Measurements from ENCODE around the gene NTF4.
"Not testable (repeated sequence)": the region's sequence is repeated elsewhere in the genome, so short reads cannot be mapped to it uniquely, and the experiment has no call there.

The NTF4 gene

DNA sequence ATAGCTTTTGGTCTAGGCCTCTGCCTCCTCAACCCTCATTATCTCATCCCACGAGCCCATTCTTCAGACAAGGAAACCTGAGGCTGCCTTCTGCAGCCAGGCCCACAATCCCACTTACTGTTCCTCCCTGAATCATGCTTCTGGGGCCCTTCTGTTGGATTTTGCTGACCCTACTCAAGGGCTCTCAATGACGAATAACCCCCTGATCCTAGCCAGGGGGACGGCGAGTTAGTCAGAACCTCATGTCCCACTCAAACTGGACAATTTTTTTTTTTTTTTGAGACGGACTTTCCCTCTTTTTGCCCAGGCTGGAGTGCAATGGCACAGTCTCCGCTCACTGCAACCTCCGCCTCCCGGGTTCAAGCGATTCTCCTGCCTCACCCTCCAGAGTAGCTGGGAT, 42.5 kb downstream of the NTF4 start:
- POLR2A ChIA-PET = no interaction called here
- Histone ChIP-seq H3K4me3 (ENCODE audit: control insufficient read depth in 1 of 7, extremely low read depth in 1 of 7, insufficient read depth in 4 of 7, low read depth in 2 of 7, low read length in 6 of 7) (no peak overlapping the region), H3K9me3 (ENCODE audit: control extremely low read depth in 1 of 5, control insufficient read depth in 4 of 5, insufficient read depth in 2 of 5, low read depth in 1 of 5, low read length in 4 of 5) (no peaks in the 10 kb centered on the region), H3K36me3 (ENCODE audit: control insufficient read depth in 4 of 4, insufficient read depth in 4 of 4, low read length in 3 of 4) (no peaks in the 10 kb centered on the region), H3K27me3 (replicated peaks in 2 of 5; ENCODE audit: control insufficient read depth in 4 of 5, insufficient read depth in 5 of 5, low read length in 4 of 5) (peaks cover 0 to 43% (median 9%) of the 10 kb centered on the region in 5 experiments), H3K4me1 (ENCODE audit: control extremely low read depth in 1 of 4, control insufficient read depth in 4 of 4, insufficient read depth in 4 of 4, low read length in 3 of 4) (peaks cover 0 to 24% (median 22%) of the 10 kb centered on the region in 4 experiments), H3K27ac (ENCODE audit: insufficient read depth in 1 of 2, low read depth in 1 of 2, low read length in 2 of 2, poor library complexity in 1 of 2, severe bottlenecking in 2 of 2) (no peak overlapping the region)
- DNase-seq = no peak
- 82% methylated on average over 5 of the region's 9 CpGs for WGBS (ENCODE audit: insufficient coverage)
- CTCF ChIA-PET = no interaction called here

DNA sequence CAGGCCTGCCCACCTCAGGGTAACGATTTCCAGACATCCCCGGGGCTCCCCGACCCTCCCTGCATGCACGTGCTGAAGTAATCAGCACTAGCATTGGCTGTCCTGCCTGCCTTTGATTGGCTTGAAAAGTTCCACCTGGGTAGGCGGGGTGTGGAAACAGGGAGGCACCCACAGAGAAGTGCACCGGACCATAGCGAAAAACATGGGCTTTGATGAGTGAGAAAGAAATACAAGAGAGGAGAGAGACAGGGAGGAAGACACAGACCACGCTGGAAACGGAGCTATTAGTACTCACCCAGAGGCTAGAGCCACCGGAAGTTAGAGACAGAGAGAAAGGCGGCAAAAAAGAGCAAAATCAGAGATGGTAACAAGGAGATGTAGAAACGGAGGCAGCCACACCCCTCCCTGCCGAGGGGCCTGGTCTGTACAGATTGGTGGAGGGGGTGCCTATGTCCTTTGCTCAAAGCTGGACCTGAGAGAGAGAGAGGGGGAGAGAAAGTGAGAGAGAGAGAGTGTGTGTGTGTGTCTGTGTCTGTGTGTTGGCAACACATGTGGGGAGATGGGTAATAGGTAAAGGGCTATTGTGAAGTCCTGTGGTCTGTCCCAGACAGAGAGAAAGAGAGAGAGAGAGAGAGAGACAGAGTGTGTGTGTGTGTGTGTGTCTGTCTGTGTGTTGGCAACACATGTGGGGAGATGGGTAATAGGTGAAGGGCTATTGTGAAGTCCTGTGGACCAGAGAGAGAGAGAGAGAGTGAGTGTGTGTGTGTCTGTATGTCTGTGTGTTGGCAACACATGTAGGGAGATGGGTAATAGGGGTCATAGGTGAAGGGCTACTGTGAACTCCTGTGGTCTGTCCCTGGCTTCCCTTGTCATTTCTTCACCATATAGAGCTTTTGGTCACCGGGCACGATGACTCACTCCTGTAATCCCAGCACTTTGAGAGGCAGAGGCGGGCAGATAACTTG, 43.4 kb downstream of the NTF4 start:
- DNase-seq = peak in 1 of 3 donors; percentile 13
- H3K27ac ChIP-seq (ENCODE audit: insufficient read depth in 1 of 2, low read depth in 1 of 2, low read length in 2 of 2, poor library complexity in 1 of 2, severe bottlenecking in 2 of 2) = no peak overlapping the region
- H3K9me3 ChIP-seq (ENCODE audit: control extremely low read depth in 1 of 5, control insufficient read depth in 4 of 5, insufficient read depth in 2 of 5, low read depth in 1 of 5, low read length in 4 of 5) = no peaks in the 10 kb centered on the region
- CTCF ChIA-PET = no interaction called here
- no peak overlapping the region for H3K4me3 ChIP-seq (ENCODE audit: control insufficient read depth in 1 of 7, extremely low read depth in 1 of 7, insufficient read depth in 4 of 7, low read depth in 2 of 7, low read length in 6 of 7)
- peaks cover 0 to 3% (median under 1%) of the 10 kb centered on the region in 4 experiments for H3K36me3 ChIP-seq (ENCODE audit: control insufficient read depth in 4 of 4, insufficient read depth in 4 of 4, low read length in 3 of 4)
- peaks cover 0 to 43% (median 9%) of the 10 kb centered on the region in 5 experiments for H3K27me3 ChIP-seq (replicated peaks in 2 of 5; ENCODE audit: control insufficient read depth in 4 of 5, insufficient read depth in 5 of 5, low read length in 4 of 5)
- POLR2A ChIA-PET = no interaction called here
- 41% methylated on average over 12 of the region's 16 CpGs for WGBS (ENCODE audit: insufficient coverage)
- peaks cover 0 to 24% (median 22%) of the 10 kb centered on the region in 4 experiments for H3K4me1 ChIP-seq (ENCODE audit: control extremely low read depth in 1 of 4, control insufficient read depth in 4 of 4, insufficient read depth in 4 of 4, low read length in 3 of 4)

DNA sequence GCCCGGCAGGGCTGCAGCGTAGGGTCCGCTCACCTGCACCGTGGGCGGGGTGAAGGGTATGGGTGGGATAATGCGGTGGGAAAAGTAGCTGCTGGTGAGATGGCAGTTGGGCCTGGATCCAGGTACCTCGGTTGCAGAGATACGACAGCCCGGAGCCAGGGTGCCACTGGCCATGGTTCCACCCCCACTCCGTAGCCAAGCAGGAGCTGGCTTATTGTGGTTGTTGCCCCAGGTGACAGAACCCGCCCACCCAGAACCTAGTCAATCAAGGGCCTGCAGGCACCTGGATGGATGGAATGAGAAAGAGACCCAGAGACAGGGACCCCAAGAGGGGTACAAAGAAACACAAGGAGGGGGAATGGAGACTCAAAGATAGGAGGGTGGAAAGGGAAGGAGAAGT, 44.3 kb downstream of the NTF4 start:
- CTCF ChIA-PET = interaction anchor here (0.6 to 3.5 kb wide), 3 partner anchors 14 to 239 kb away, joined by 3 to 10 read pairs (median 3); no protein-coding TSS in a partner anchor
- Histone ChIP-seq H3K4me3 (ENCODE audit: control insufficient read depth in 1 of 7, extremely low read depth in 1 of 7, insufficient read depth in 4 of 7, low read depth in 2 of 7, low read length in 6 of 7) (no peak overlapping the region), H3K27ac (ENCODE audit: insufficient read depth in 1 of 2, low read depth in 1 of 2, low read length in 2 of 2, poor library complexity in 1 of 2, severe bottlenecking in 2 of 2) (no peak overlapping the region), H3K36me3 (ENCODE audit: control insufficient read depth in 4 of 4, insufficient read depth in 4 of 4, low read length in 3 of 4) (peaks cover 2 to 11% (median 7%) of the 10 kb centered on the region in 4 experiments), H3K4me1 (ENCODE audit: control extremely low read depth in 1 of 4, control insufficient read depth in 4 of 4, insufficient read depth in 4 of 4, low read length in 3 of 4) (peaks cover 0 to 24% (median 22%) of the 10 kb centered on the region in 4 experiments), H3K27me3 (replicated peaks in 2 of 5; ENCODE audit: control insufficient read depth in 4 of 5, insufficient read depth in 5 of 5, low read length in 4 of 5) (peaks cover 0 to 43% (median 9%) of the 10 kb centered on the region in 5 experiments), H3K9me3 (ENCODE audit: control extremely low read depth in 1 of 5, control insufficient read depth in 4 of 5, insufficient read depth in 2 of 5, low read depth in 1 of 5, low read length in 4 of 5) (no peaks in the 10 kb centered on the region)
- POLR2A ChIA-PET = no interaction called here
- no peak for DNase-seq
- WGBS (ENCODE audit: insufficient coverage) = 88% methylated on average over 10 of the region's 11 CpGs

DNA sequence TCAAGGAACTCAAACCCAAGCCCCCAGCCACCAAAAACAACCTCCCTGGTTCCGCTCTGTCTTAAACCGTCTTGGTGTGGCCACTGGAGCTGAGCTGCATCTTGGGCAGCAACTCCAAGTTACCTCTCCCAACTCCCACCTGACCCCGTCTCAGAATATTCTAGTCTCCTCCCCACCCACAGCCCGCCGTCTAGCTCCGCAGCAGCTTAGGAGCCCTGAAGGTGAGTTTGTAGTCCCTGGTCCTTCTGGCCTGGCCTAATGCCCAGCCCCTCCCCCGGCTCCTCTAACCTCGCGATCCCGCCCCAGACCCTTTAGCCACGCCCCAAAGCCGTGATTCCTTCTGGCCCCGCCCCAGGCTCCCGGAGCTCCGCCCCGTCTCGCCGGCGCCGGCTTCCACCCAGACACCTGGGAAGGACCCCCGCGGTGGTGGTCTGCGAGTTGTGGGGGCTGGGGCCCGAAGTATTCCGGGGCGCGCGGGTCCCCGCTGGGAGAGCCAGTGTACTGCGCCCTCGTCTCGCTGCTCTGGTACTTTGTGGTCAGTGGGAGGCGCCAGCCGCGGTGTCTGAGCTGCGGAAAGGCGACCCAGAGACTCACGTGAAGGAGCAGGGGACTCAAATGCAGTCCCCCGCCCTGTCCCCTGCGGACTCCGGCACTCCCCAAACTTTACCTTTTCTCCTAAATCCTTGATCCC, 45.2 kb downstream of the NTF4 start:
- WGBS (ENCODE audit: insufficient coverage) = 12% methylated on average over 35 of the region's 41 CpGs
- peaks cover 0 to 24% (median 22%) of the 10 kb centered on the region in 4 experiments for H3K4me1 ChIP-seq (ENCODE audit: control extremely low read depth in 1 of 4, control insufficient read depth in 4 of 4, insufficient read depth in 4 of 4, low read length in 3 of 4)
- H3K27ac ChIP-seq (ENCODE audit: insufficient read depth in 1 of 2, low read depth in 1 of 2, low read length in 2 of 2, poor library complexity in 1 of 2, severe bottlenecking in 2 of 2) = no peak overlapping the region
- peak overlapping the region in 5 of 7 experiments; percentile 10 to 65 (median 55) for H3K4me3 ChIP-seq (ENCODE audit: control insufficient read depth in 1 of 7, extremely low read depth in 1 of 7, insufficient read depth in 4 of 7, low read depth in 2 of 7, low read length in 6 of 7)
- POLR2A ChIA-PET = no interaction called here
- peak in 2 of 3 donors; percentile 56 to 66 for DNase-seq
- peaks cover 3 to 21% (median 15%) of the 10 kb centered on the region in 4 experiments for H3K36me3 ChIP-seq (ENCODE audit: control insufficient read depth in 4 of 4, insufficient read depth in 4 of 4, low read length in 3 of 4)
- CTCF ChIA-PET = interaction anchor here (0.7 to 3.5 kb wide), 6 partner anchors 13 to 54 kb away, joined by 3 to 10 read pairs (median 4); partner anchors contain the start of genes GYS1, KCNA7 and RUVBL2
- peaks cover 0 to 43% (median 9%) of the 10 kb centered on the region in 5 experiments for H3K27me3 ChIP-seq (replicated peaks in 2 of 5; ENCODE audit: control insufficient read depth in 4 of 5, insufficient read depth in 5 of 5, low read length in 4 of 5)
- H3K9me3 ChIP-seq (ENCODE audit: control extremely low read depth in 1 of 5, control insufficient read depth in 4 of 5, insufficient read depth in 2 of 5, low read depth in 1 of 5, low read length in 4 of 5) = no peaks in the 10 kb centered on the region

DNA sequence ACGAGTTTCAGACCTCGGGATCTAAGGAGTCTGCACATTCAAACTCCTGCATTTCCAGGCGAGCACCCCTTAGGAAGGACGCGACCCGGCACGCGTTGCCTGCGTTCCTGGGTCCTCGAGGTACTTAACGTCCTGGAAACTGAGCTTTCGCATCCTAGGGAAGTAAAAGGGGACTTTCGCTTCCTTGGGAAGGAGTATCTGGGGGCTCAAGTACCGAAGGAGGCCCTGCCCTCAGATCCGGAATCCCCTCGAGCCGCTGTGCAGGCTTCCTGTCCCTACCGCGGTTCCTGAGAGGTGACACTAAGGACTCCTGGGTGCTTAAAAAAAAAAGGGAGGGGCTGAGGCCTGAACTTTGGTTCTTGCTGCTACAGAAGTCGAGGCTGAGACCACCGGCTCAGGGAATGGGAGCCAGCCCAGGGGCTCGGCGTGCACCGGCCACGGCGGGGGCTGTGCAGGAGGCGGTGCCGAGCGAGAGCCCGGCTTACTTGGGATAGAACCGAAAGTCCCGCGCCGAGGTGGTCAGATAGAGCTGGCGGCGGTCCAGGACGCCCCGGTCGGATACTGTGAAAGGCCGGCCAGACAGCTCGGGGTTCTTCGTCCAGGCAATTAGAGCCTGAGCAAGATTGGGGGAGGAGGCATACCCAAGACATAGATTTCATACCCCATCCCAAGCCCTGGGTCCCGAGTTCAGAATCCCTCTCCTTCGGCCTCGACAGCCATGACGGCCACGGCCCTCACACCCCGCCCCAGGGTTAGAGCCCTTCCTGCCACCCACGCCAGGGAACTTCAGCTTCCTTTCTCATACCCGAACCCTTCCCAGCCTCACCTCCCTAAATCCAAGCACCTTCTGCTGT, 46.0 kb downstream of the NTF4 start:
- Histone ChIP-seq H3K27me3 (replicated peaks in 2 of 5; ENCODE audit: control insufficient read depth in 4 of 5, insufficient read depth in 5 of 5, low read length in 4 of 5) (peaks cover 0 to 43% (median 9%) of the 10 kb centered on the region in 5 experiments), H3K4me3 (ENCODE audit: control insufficient read depth in 1 of 7, extremely low read depth in 1 of 7, insufficient read depth in 4 of 7, low read depth in 2 of 7, low read length in 6 of 7) (peak overlapping the region in 6 of 7 experiments; percentile 42 to 73 (median 56)), H3K4me1 (ENCODE audit: control extremely low read depth in 1 of 4, control insufficient read depth in 4 of 4, insufficient read depth in 4 of 4, low read length in 3 of 4) (peaks cover 0 to 24% (median 22%) of the 10 kb centered on the region in 4 experiments), H3K36me3 (ENCODE audit: control insufficient read depth in 4 of 4, insufficient read depth in 4 of 4, low read length in 3 of 4) (peaks cover 3 to 27% (median 19%) of the 10 kb centered on the region in 4 experiments)
- H3K27ac ChIP-seq (ENCODE audit: insufficient read depth in 1 of 2, low read depth in 1 of 2, low read length in 2 of 2, poor library complexity in 1 of 2, severe bottlenecking in 2 of 2); POLR2A ChIA-PET; H3K9me3 ChIP-seq (ENCODE audit: control extremely low read depth in 1 of 5, control insufficient read depth in 4 of 5, insufficient read depth in 2 of 5, low read depth in 1 of 5, low read length in 4 of 5): not testable (repeated sequence)
- peak in 2 of 3 donors; percentile 54 to 62 for DNase-seq
- WGBS (ENCODE audit: insufficient coverage) = 11% methylated on average over 42 of the region's 50 CpGs
- CTCF ChIA-PET = interaction anchor here (1.2 to 3.5 kb wide), 7 partner anchors 9 to 55 kb away, joined by 3 to 10 read pairs (median 3); partner anchors contain the start of genes GYS1, KCNA7 and RUVBL2

DNA sequence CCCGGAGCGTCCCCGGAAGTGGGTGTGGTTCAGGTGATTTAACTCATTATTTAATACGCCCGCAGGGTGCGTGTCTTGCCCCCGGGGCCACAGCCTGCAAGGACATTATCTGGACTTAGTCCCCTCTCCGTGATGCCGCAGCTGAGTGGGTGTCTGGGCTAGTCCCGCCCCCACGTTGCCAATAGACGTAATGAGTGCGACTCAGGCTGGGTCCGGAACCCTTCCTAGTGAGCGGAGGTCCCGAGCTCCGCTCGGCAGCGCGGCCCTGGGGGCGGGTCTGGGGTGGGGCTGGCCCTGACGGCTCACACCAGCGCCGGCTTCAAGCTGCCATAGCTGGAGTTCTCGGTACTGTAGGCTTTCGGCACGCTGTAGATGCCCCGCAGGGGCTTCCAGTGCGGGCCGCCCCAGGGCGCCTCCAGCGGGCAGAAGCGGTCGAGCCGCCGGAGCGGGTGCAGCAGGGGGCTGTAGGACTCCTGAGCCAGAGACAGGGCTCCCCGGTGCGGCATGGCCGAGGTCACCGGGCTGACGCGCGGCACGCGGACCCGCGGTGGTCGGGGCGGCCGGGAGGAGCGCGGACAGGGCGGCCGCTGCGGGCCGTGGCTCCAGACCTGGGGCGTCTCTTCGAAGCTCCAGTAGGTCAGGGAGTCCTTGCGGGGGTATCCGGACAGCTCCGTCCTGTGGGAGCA, 46.8 kb downstream of the NTF4 start:
- peak; percentile 63 to 83 (median 81) for DNase-seq
- Histone ChIP-seq H3K4me3 (ENCODE audit: control insufficient read depth in 1 of 7, extremely low read depth in 1 of 7, insufficient read depth in 4 of 7, low read depth in 2 of 7, low read length in 6 of 7) (peak overlapping the region; percentile 4 to 73 (median 56)), H3K27me3 (replicated peaks in 2 of 5; ENCODE audit: control insufficient read depth in 4 of 5, insufficient read depth in 5 of 5, low read length in 4 of 5) (peaks cover 0 to 43% (median 9%) of the 10 kb centered on the region in 5 experiments), H3K27ac (ENCODE audit: insufficient read depth in 1 of 2, low read depth in 1 of 2, low read length in 2 of 2, poor library complexity in 1 of 2, severe bottlenecking in 2 of 2) (no peak overlapping the region), H3K4me1 (ENCODE audit: control extremely low read depth in 1 of 4, control insufficient read depth in 4 of 4, insufficient read depth in 4 of 4, low read length in 3 of 4) (peaks cover 0 to 24% (median 22%) of the 10 kb centered on the region in 4 experiments), H3K36me3 (ENCODE audit: control insufficient read depth in 4 of 4, insufficient read depth in 4 of 4, low read length in 3 of 4) (peaks cover 3 to 31% (median 21%) of the 10 kb centered on the region in 4 experiments), H3K9me3 (ENCODE audit: control extremely low read depth in 1 of 5, control insufficient read depth in 4 of 5, insufficient read depth in 2 of 5, low read depth in 1 of 5, low read length in 4 of 5) (no peaks in the 10 kb centered on the region)
- ChIA-PET POLR2A (no interaction called here), CTCF (interaction anchor here (1.0 to 3.5 kb wide), 6 partner anchors 8 to 43 kb away, joined by 3 to 10 read pairs (median 3); no protein-coding TSS in a partner anchor)
- WGBS (ENCODE audit: insufficient coverage) = under 1% methylated on average over 45 of the region's 62 CpGs

All from common myeloid progenitor, CD34-positive (primary cell).